A549 (cell line): ENCODE data around the gene ZSCAN2. TPM values are rescaled to one million over a fixed set of nuclear protein-coding genes. Genes with fewer than 3 reads are reported as not detected.
"Not testable (repeated sequence)": the region's sequence is repeated elsewhere in the genome, so short reads cannot be mapped to it uniquely, and the experiment has no call there.

Experiments used
- ATAC-seq, 2 experiments: fragments of 200-7000 bp in 1 of 2; fragments of >200 bp in 1 of 2; cut with Nextera tagmentation in 1 of 2; cut with Tn5 transposase in 1 of 2; 3 replicates each; pipeline versions ENCODE4 v1.8.0 to v1.9.1; 2018 to 2020; ENCODE audit warnings: mild to moderate bottlenecking in 1 of 2, moderate library complexity in 1 of 2
- CTCF ChIA-PET: fragments of 300-600 bp; sonication (Branson Sonifier 250); formaldehyde crosslinking; extraction: SDS; loops from one replicate; lab custom pipeline; 2021; ENCODE audit warnings: antibody characterized with exemption, inconsistent platforms; lab: Yijun Ruan, JAX
- POLR2A ChIA-PET: fragments of 350-600 bp; formaldehyde crosslinking; extraction: SDS; loops from one replicate; lab custom pipeline; 2021; ENCODE audit warnings: antibody characterized with exemption, inconsistent platforms; lab: Yijun Ruan, JAX
- DNase-seq, 2 experiments: peaks; one replicate each; pipeline versions ENCODE4 v3.0.0 to v3.0.0-alpha.2; 2011 to 2016; ENCODE audit warnings: low read depth in 1 of 2, low spot score in 1 of 2
- FAIRE-seq: peaks from 2 replicates; lab custom pipeline; 2011; peaks lifted over from hg19 to GRCh38; lab: Jason Lieb, UNC
- H3K27ac ChIP-seq, 2 experiments: fragments of >200 bp; sonication (Bioruptor Twin); formaldehyde crosslinking; 3 replicates each; pipeline ENCODE4 v1.5.1; 2016 to 2017
- H3K4me1 ChIP-seq: fragments of >200 bp; sonication (Bioruptor Twin); formaldehyde crosslinking; 3 replicates; pipeline ENCODE4 v1.6.1; 2016
- H3K4me2 ChIP-seq: fragments of >200 bp; sonication (Bioruptor Twin); formaldehyde crosslinking; 3 replicates; pipeline ENCODE4 v1.6.1; 2016
- H3K4me3 ChIP-seq: fragments of >200 bp; sonication (Bioruptor Twin); formaldehyde crosslinking; 3 replicates; pipeline ENCODE4 v1.5.1; 2016
- H3K9me3 ChIP-seq: fragments of >200 bp; sonication (Bioruptor Twin); formaldehyde crosslinking; 3 replicates; pipeline ENCODE4 v1.6.1; 2016
- ATOH8 ChIP-seq: fragments of 250-450 bp; sonication (Bioruptor Pico); IDR thresholded peaks from 2 replicates; pipeline ENCODE4 v1.5.0; 2020; ENCODE audit warnings: low read depth, mild to moderate bottlenecking, moderate library complexity
- BCL3 ChIP-seq: fragments of >200 bp; sonication (Bioruptor Twin); formaldehyde crosslinking; IDR thresholded peaks from 3 replicates; pipeline ENCODE4 v1.6.1; 2016
- BHLHE40 ChIP-seq: IDR thresholded peaks from 2 replicates; pipeline ENCODE4 v1.6.1; 2012; ENCODE audit warnings: low read depth, low read length, inconsistent platforms
- CBX2 ChIP-seq: fragments of 200-600 bp; sonication (generic); IDR thresholded peaks from 2 replicates; pipeline ENCODE4 v1.6.1; 2016; ENCODE audit warnings: low read depth, mild to moderate bottlenecking, borderline replicate concordance
- CHD2 ChIP-seq: fragments of 150-350 bp; IDR thresholded peaks from 2 replicates; pipeline ENCODE4 v1.6.1; 2014; ENCODE audit warnings: low read length; ENCODE audit not compliant: partially characterized antibody
- CHD4 ChIP-seq: fragments of 200-600 bp; sonication (generic); IDR thresholded peaks from 2 replicates; pipeline ENCODE4 v1.6.1; 2016; ENCODE audit warnings: antibody characterized with exemption, mild to moderate bottlenecking, borderline replicate concordance
- EHF ChIP-seq: fragments of 250-450 bp; sonication (Bioruptor Pico); IDR thresholded peaks from 2 replicates; pipeline ENCODE4 v1.5.0; 2020; ENCODE audit warnings: mild to moderate bottlenecking
- GATA3 ChIP-seq: IDR thresholded peaks from 2 replicates; pipeline ENCODE4 v1.6.1; 2012; ENCODE audit warnings: borderline replicate concordance
- HMGXB4 ChIP-seq: fragments of 250-450 bp; sonication (Bioruptor Pico); IDR thresholded peaks from 2 replicates; pipeline ENCODE4 v1.5.0; 2021; ENCODE audit warnings: mild to moderate bottlenecking, moderate library complexity, borderline replicate concordance
- HOXB13 ChIP-seq: fragments of 250-450 bp; sonication (Bioruptor Pico); IDR thresholded peaks from 2 replicates; pipeline ENCODE4 v1.5.0; 2020; ENCODE audit warnings: low read depth, mild to moderate bottlenecking, moderate library complexity
- JUNB ChIP-seq: fragments of >200 bp; sonication (Bioruptor Twin); formaldehyde crosslinking; IDR thresholded peaks from 2 replicates; pipeline ENCODE4 v1.6.1; 2016
- KDM5A ChIP-seq: fragments of 200-600 bp; sonication (generic); IDR thresholded peaks from 2 replicates; pipeline ENCODE4 v1.6.1; 2016; ENCODE audit warnings: antibody characterized with exemption, mild to moderate bottlenecking
- MAX ChIP-seq: IDR thresholded peaks from 2 replicates; pipeline ENCODE4 v1.6.1; 2012
- MYC ChIP-seq: IDR thresholded peaks from 2 replicates; pipeline ENCODE4 v1.6.1; 2012; ENCODE audit warnings: mild to moderate bottlenecking, inconsistent platforms, low read length, improper control_type of control experiment, borderline replicate concordance
- PBX3 ChIP-seq: IDR thresholded peaks from 2 replicates; pipeline ENCODE4 v1.6.1; 2012
- PHF8 ChIP-seq: fragments of 200-600 bp; sonication (generic); IDR thresholded peaks from 2 replicates; pipeline ENCODE4 v1.6.1; 2016; ENCODE audit warnings: low read depth, mild to moderate bottlenecking, antibody characterized with exemption, moderate library complexity, borderline replicate concordance
- POLR2A ChIP-seq: IDR thresholded peaks from 2 replicates; pipeline ENCODE4 v1.6.1; 2012; ENCODE audit warnings: mild to moderate bottlenecking, low read length
- POLR2AphosphoS2 ChIP-seq: conservative IDR thresholded peaks from 2 replicates; pipeline ENCODE4 v1.6.1; 2012; ENCODE audit warnings: low read length, improper control_type of control experiment, inconsistent platforms
- SREBF2 ChIP-seq: fragments of 450-650 bp; IDR thresholded peaks from 2 replicates; pipeline ENCODE4 v1.6.1; 2014; ENCODE audit warnings: mild to moderate bottlenecking, moderate library complexity
- USF2 ChIP-seq: fragments of 450-650 bp; IDR thresholded peaks from 2 replicates; pipeline ENCODE4 v1.6.1; 2014; ENCODE audit warnings: antibody characterized with exemption
- ZNF302 ChIP-seq: fragments of 250-450 bp; sonication (Bioruptor Pico); IDR thresholded peaks from 2 replicates; pipeline ENCODE4 v1.9.0; 2021; ENCODE audit warnings: inconsistent platforms, mild to moderate bottlenecking, moderate library complexity
- WGBS: methylation state at CpG from one replicate; pipeline ENCODE4 v1.1.6; 2017; ENCODE audit errors: missing lambda C conversion rate; 5-methylcytosine and 5-hydroxymethylcytosine counted together
- polyA plus RNA-seq, 4 experiments: library from polyadenylated mRNA; depleted of rRNA in 3 of 4; stranded (reverse); fragments of >200 nt; fragmentation: RNase III in 1 of 4; extraction: RNeasy Plus Mini Kit Qiagen cat#74134 plus additional on column Dnase treatment in 1 of 4; gene quantifications; 2 replicates in 3 of 4; 3 replicates in 1 of 4; pipeline ENCODE4 v1.2.3, GENCODE V29; 2011 to 2017

Gene ZSCAN2
- polyA plus RNA-seq, 2 of the 4 experiments (the other 2 are of a cell fraction) = 16.5 to 17.5 TPM

GRCh38 chr15:84552896-84553295 is 47.9 kb upstream of the ZSCAN2 start:
- no peak for FAIRE-seq
- Histone ChIP-seq H3K4me3 (no peak overlapping the region), H3K4me1 (0 out of 3 replicates have a peak, but pooled peaks cover 9% of the 10 kb centered on the region), H3K4me2 (no peak overlapping the region), H3K9me3 (peaks cover 11% of the 10 kb centered on the region), H3K27ac (no peak overlapping the region)
- 92% methylated on average over 1 of the region's 1 CpG for WGBS
- no peak for ATAC-seq
- CTCF ChIA-PET = interaction anchor here (0.9 to 3.7 kb wide), 2 partner anchors 11 to 18 kb away, joined by 4 to 15 read pairs; no protein-coding TSS in a partner anchor
- DNase-seq = no peak
- no peak for TF ChIP-seq BHLHE40
- no peak for TF ChIP-seq MAX
- TF ChIP-seq ZNF302 (CRISPR knock-in tag) = no peak
- TF ChIP-seq HOXB13 (CRISPR knock-in tag) = no peak
- no peak for TF ChIP-seq SREBF2
- no peak for TF ChIP-seq USF2
- no peak for TF ChIP-seq KDM5A
- POLR2A ChIA-PET = no interaction called here

- H3K4me3 ChIP-seq, FAIRE-seq, H3K4me1 ChIP-seq, POLR2A ChIA-PET, H3K4me2 ChIP-seq, H3K9me3 ChIP-seq, DNase-seq, H3K27ac ChIP-seq, ATAC-seq, CTCF ChIA-PET: not testable (repeated sequence)
- WGBS = 92% methylated on average over 3 of the region's 3 CpGs
Observed at GRCh38 chr15:84556690-84557089, 44.1 kb upstream of the ZSCAN2 start.

- ATAC-seq, FAIRE-seq, H3K4me3 ChIP-seq, H3K4me1 ChIP-seq, POLR2A ChIA-PET, H3K27ac ChIP-seq, H3K9me3 ChIP-seq, H3K4me2 ChIP-seq, DNase-seq: not testable (repeated sequence)
- CTCF ChIA-PET = interaction anchor here (1.3 kb wide), 2 partner anchors 8 to 36 kb away, joined by 3 read pairs; no protein-coding TSS in a partner anchor
- WGBS = 94% methylated on average over 6 of the region's 6 CpGs
Observed at GRCh38 chr15:84568021-84568420, 32.8 kb upstream of the ZSCAN2 start.

GRCh38 chr15:84570164-84570735 is 30.6 kb upstream of the ZSCAN2 start:
- no peaks in the 10 kb centered on the region for H3K9me3 ChIP-seq
- peaks cover 5% of the 10 kb centered on the region for H3K4me1 ChIP-seq
- POLR2A ChIA-PET = interaction anchor here (0.5 to 1.3 kb wide), 4 partner anchors 9 to 202 kb away, joined by 3 to 9 read pairs (median 4); partner anchors contain the start of gene WDR73
- peak overlapping the region; percentile 71 for H3K4me2 ChIP-seq
- peak; percentile 44 to 48 for DNase-seq
- CTCF ChIA-PET = interaction anchor here (0.8 to 11.0 kb wide), 28 partner anchors 7 to 997 kb away, joined by 3 to 162 read pairs (median 4); partner anchors contain the start of gene ZSCAN2
- FAIRE-seq = no peak
- ATAC-seq = peak; percentile 78 to 79
- peak overlapping the region; percentile 93 for H3K4me3 ChIP-seq
- WGBS = 3% methylated on average over 37 of the region's 52 CpGs
- peak overlapping the region; percentile 91 to 96 for H3K27ac ChIP-seq
- TF ChIP-seq PHF8 (peak; percentile 37; the same call in 1 of the 2 replicates), CBX2 (no peak), HOXB13 (CRISPR knock-in tag) (no peak), JUNB (no peak), ATOH8 (CRISPR knock-in tag) (no peak), PBX3 (no peak), POLR2A (peak; percentile 35; the same call in 1 of the 2 replicates), MYC (no peak), GATA3 (no peak), CHD4 (no peak), POLR2AphosphoS2 (no peak), CHD2 (no peak), BCL3 (no peak), HMGXB4 (CRISPR knock-in tag) (no peak), MAX (no peak), EHF (CRISPR knock-in tag) (no peak)
